ENCODE data around the gene APMAP. TPM values are rescaled to one million over a fixed set of nuclear protein-coding genes. Genes with fewer than 3 reads are reported as not detected.

APMAP gene
- total and polyA plus RNA-seq, 10 of the 15 experiments (the other 5 are each of a cell fraction or from before 2014, with no cell fraction given) = 12.1 to 60.2 (median 32.7) TPM

DNA sequence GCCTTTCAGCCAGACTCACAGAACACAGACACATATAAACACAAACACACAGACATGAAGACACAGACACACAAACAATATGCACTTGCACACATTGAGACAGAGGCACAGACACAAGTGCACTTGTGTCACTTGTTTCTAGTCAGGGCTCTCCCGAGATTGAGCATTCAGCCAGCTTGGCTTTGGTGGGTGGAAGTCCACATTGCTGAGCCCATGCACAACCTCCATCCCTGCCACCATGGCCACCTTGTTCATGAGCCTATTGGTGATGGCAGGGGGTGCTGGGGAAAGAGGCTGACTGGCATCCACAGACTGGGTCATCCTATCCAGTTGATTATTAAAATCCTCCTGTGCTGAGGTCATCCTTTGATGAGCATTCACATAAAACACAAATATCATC, 55.0 kb downstream of the APMAP start (continued):
- TF ChIP-seq, protein P1, sequence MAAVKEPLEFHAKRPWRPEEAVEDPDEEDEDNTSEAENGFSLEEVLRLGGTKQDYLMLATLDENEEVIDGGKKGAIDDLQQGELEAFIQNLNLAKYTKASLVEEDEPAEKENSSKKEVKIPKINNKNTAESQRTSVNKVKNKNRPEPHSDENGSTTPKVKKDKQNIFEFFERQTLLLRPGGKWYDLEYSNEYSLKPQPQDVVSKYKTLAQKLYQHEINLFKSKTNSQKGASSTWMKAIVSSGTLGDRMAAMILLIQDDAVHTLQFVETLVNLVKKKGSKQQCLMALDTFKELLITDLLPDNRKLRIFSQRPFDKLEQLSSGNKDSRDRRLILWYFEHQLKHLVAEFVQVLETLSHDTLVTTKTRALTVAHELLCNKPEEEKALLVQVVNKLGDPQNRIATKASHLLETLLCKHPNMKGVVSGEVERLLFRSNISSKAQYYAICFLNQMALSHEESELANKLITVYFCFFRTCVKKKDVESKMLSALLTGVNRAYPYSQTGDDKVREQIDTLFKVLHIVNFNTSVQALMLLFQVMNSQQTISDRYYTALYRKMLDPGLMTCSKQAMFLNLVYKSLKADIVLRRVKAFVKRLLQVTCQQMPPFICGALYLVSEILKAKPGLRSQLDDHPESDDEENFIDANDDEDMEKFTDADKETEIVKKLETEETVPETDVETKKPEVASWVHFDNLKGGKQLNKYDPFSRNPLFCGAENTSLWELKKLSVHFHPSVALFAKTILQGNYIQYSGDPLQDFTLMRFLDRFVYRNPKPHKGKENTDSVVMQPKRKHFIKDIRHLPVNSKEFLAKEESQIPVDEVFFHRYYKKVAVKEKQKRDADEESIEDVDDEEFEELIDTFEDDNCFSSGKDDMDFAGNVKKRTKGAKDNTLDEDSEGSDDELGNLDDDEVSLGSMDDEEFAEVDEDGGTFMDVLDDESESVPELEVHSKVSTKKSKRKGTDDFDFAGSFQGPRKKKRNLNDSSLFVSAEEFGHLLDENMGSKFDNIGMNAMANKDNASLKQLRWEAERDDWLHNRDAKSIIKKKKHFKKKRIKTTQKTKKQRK (IDR thresholded peaks at IDR 0.05; ENCODE audit: low read depth, low read length) = no peak

- in situ Hi-C loops (cut with MboI) = no loop called here
- no peak for ATAC-seq
- Histone ChIP-seq H3K27me3 (replicated peaks in 1 of 2; ENCODE audit: control insufficient read depth in 2 of 2, insufficient read depth in 2 of 2, low read length in 1 of 2) (no peaks in the 10 kb centered on the region), H3K9me3 (replicated peaks; ENCODE audit: control insufficient read depth, insufficient read depth, low read length) (no peaks in the 10 kb centered on the region; the same call in 1 of the 3 replicates), H3K4me2 (ENCODE audit: control insufficient read depth, insufficient read depth) (no peak overlapping the region), H2AFZ (ENCODE audit: control insufficient read depth, low read depth, low read length) (no peak overlapping the region), H4K20me1 (ENCODE audit: control insufficient read depth, insufficient read depth) (no peaks in the 10 kb centered on the region), H3K79me2 (ENCODE audit: control insufficient read depth, insufficient read depth, low read length) (no peaks in the 10 kb centered on the region), H3K9ac (ENCODE audit: control insufficient read depth, insufficient read depth, low read length) (no peak overlapping the region), H3K27ac (ENCODE audit: control insufficient read depth, insufficient read depth) (no peak overlapping the region), H3K4me1 (ENCODE audit: control insufficient read depth, insufficient read depth, low read length) (no peaks in the 10 kb centered on the region), H3K36me3 (ENCODE audit: control insufficient read depth in 2 of 2, insufficient read depth in 2 of 2, low read length in 1 of 2) (no peaks in the 10 kb centered on the region), H3K4me3 (no peak overlapping the region)
- DNase-seq (ENCODE audit: low read depth, low spot score) = no peak
- WGBS (ENCODE audit: insufficient coverage, insufficient replicate concordance, low lambda C conversion rate, missing lambda C conversion rate) = 19% methylated on average over 7 of the region's 7 CpGs
- ChIA-PET POLR2A (no interaction called here), CTCF (no interaction called here), RAD21 (ENCODE audit: unreplicated experiment) (no interaction called here), SMC1A (ENCODE audit: uncharacterized antibody, unreplicated experiment) (no interaction called here)
- intact Hi-C loops (cut with micrococcal nuclease; ENCODE audit: unreplicated experiment) = no loop called here
- no TSS peak for BruUV-seq (replicated peaks)
- no peak for FAIRE-seq
- no peak for TF ChIP-seq SRF (IDR thresholded peaks at IDR 0.05; ENCODE audit: low read depth in 2 of 2, low read length in 2 of 2)
- no peak for TF ChIP-seq BCLAF1 (IDR thresholded peaks at IDR 0.05)
- TF ChIP-seq NFXL1 (IDR thresholded peaks at IDR 0.05; ENCODE audit: borderline replicate concordance) = no peak
- no peak for TF ChIP-seq RUNX3 (IDR thresholded peaks at IDR 0.05; ENCODE audit: low read length)
- TF ChIP-seq, protein P2, sequence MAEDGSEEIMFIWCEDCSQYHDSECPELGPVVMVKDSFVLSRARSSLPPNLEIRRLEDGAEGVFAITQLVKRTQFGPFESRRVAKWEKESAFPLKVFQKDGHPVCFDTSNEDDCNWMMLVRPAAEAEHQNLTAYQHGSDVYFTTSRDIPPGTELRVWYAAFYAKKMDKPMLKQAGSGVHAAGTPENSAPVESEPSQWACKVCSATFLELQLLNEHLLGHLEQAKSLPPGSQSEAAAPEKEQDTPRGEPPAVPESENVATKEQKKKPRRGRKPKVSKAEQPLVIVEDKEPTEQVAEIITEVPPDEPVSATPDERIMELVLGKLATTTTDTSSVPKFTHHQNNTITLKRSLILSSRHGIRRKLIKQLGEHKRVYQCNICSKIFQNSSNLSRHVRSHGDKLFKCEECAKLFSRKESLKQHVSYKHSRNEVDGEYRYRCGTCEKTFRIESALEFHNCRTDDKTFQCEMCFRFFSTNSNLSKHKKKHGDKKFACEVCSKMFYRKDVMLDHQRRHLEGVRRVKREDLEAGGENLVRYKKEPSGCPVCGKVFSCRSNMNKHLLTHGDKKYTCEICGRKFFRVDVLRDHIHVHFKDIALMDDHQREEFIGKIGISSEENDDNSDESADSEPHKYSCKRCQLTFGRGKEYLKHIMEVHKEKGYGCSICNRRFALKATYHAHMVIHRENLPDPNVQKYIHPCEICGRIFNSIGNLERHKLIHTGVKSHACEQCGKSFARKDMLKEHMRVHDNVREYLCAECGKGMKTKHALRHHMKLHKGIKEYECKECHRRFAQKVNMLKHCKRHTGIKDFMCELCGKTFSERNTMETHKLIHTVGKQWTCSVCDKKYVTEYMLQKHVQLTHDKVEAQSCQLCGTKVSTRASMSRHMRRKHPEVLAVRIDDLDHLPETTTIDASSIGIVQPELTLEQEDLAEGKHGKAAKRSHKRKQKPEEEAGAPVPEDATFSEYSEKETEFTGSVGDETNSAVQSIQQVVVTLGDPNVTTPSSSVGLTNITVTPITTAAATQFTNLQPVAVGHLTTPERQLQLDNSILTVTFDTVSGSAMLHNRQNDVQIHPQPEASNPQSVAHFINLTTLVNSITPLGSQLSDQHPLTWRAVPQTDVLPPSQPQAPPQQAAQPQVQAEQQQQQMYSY (CRISPR knock-in tag; IDR thresholded peaks at IDR 0.05) = no peak
- TF ChIP-seq ETV6 (conservative IDR thresholded peaks at IDR 0.05 in 1 of 2, IDR thresholded peaks at IDR 0.05 in 1 of 2; ENCODE audit: borderline replicate concordance in 1 of 2, low read depth in 1 of 2) = no peak
- no peak for TF ChIP-seq NRF1 (conservative IDR thresholded peaks at IDR 0.05; ENCODE audit: low read depth, low read length)
Observed at GRCh38 chr20:24936526-24937407, 55.8 kb downstream of the APMAP start.
